Peyer's patch (tissue), 4 donors: ENCODE results near the gene PDSS2. TPM values are rescaled to one million over a fixed set of nuclear protein-coding genes. Genes with fewer than 3 reads are reported as not detected.
A peak's percentile ranks its signal among the peaks of the same experiment; 100 is the strongest.

Experiments used
- DNase-seq, 3 donors: peaks; one replicate each; pipeline ENCODE4 v3.0.0-alpha.2; 2017 to 2019
- H3K27ac ChIP-seq, 4 donors: fragments of 200-600 bp; sonication (generic); one replicate each; pipeline ENCODE4 v1.5.1; 2016 to 2019
- H3K27me3 ChIP-seq, 2 donors: fragments of 200-600 bp; sonication (generic); one replicate each; pipeline ENCODE4 v1.5.1; 2019
- H3K36me3 ChIP-seq, 3 donors: fragments of 200-600 bp; sonication (generic); one replicate each; pipeline ENCODE4 v1.5.1; 2016 to 2019
- H3K4me1 ChIP-seq, 4 donors: fragments of 200-600 bp; sonication (generic); one replicate each; pipeline ENCODE4 v1.5.1; 2016 to 2019
- H3K4me3 ChIP-seq, 4 donors: fragments of 200-600 bp; sonication (generic); 1 replicate in 3 of 4; 2 replicates in 1 of 4; pipeline ENCODE4 v1.5.1; 2016 to 2019; ENCODE audit warnings: mild to moderate bottlenecking in 1 of 4
- H3K9me3 ChIP-seq, 4 donors: fragments of 200-600 bp; sonication (generic); one replicate each; pipeline ENCODE4 v1.5.1; 2016 to 2019; ENCODE audit warnings: mild to moderate bottlenecking in 1 of 4
- CTCF ChIP-seq, 6 experiments: fragments of 450-650 bp in 4 of 6; fragments of 200-600 bp in 2 of 6; sonication (generic) in 1 of 6; IDR thresholded peaks; one replicate each; pipeline ENCODE4 v1.5.1; 2017 to 2019; ENCODE audit warnings: antibody characterized with exemption in 6 of 6, mild to moderate bottlenecking in 3 of 6, moderate library complexity in 1 of 6
- POLR2A ChIP-seq, 2 donors: fragments of 450-650 bp; IDR thresholded peaks; one replicate each; pipeline ENCODE4 v1.5.1; 2017; ENCODE audit warnings: antibody characterized with exemption in 2 of 2, mild to moderate bottlenecking in 2 of 2, moderate library complexity in 2 of 2
- total RNA-seq, 4 donors: library from RNA; depleted of rRNA; stranded (reverse); fragments of >200 nt; gene quantifications; one replicate each; pipeline ENCODE4 v1.1.0, GENCODE V29; 2016

PDSS2 gene
- total RNA-seq, 4 donors from 2014 or later: 9.5 to 16.5 (median 15.4) TPM

GRCh38 chr6:107124934-107125348 lies 334.4 kb downstream of the PDSS2 start:
- no peaks in the 10 kb centered on the region for H3K4me1 ChIP-seq
- H3K27ac ChIP-seq: no peak overlapping the region
- H3K27me3 ChIP-seq: no peaks in the 10 kb centered on the region
- TF ChIP-seq CTCF (IDR thresholded peaks at IDR 0.05): peak in 1 of 6 experiments; percentile 7
- TF ChIP-seq POLR2A (IDR thresholded peaks at IDR 0.05): no peak
- no peaks in the 10 kb centered on the region for H3K9me3 ChIP-seq
- DNase-seq: no peak
- no peaks in the 10 kb centered on the region for H3K36me3 ChIP-seq
- no peak overlapping the region for H3K4me3 ChIP-seq

- TF ChIP-seq CTCF (IDR thresholded peaks at IDR 0.05) (no peak), POLR2A (IDR thresholded peaks at IDR 0.05) (no peak)
- H3K27ac ChIP-seq: no peak overlapping the region
- DNase-seq: no peak
- H3K36me3 ChIP-seq: no peaks in the 10 kb centered on the region
- H3K4me3 ChIP-seq: no peak overlapping the region
- H3K27me3 ChIP-seq: no peaks in the 10 kb centered on the region
- no peaks in the 10 kb centered on the region for H3K4me1 ChIP-seq
- H3K9me3 ChIP-seq: no peaks in the 10 kb centered on the region
Measured at GRCh38 chr6:107123501-107123900, 335.9 kb downstream of the PDSS2 start.

GRCh38 chr6:107122748-107123147 lies 336.6 kb downstream of the PDSS2 start:
- TF ChIP-seq CTCF (IDR thresholded peaks at IDR 0.05) (no peak), POLR2A (IDR thresholded peaks at IDR 0.05) (no peak)
- H3K27me3 ChIP-seq: no peaks in the 10 kb centered on the region

GRCh38 chr6:107121964-107122495 lies 337.3 kb downstream of the PDSS2 start:
- no peaks in the 10 kb centered on the region for H3K4me1 ChIP-seq
- H3K27me3 ChIP-seq: no peaks in the 10 kb centered on the region
- H3K9me3 ChIP-seq: no peaks in the 10 kb centered on the region
- DNase-seq: no peak
- TF ChIP-seq CTCF (IDR thresholded peaks at IDR 0.05) (no peak), POLR2A (IDR thresholded peaks at IDR 0.05) (no peak)
- no peaks in the 10 kb centered on the region for H3K36me3 ChIP-seq
- H3K4me3 ChIP-seq: no peak overlapping the region
- H3K27ac ChIP-seq: no peak overlapping the region

More at GRCh38 chr6:107122748-107123147, 336.6 kb downstream of the PDSS2 start:
- Histone ChIP-seq H3K4me3 (no peak overlapping the region), H3K36me3 (no peaks in the 10 kb centered on the region), H3K9me3 (no peaks in the 10 kb centered on the region), H3K4me1 (no peaks in the 10 kb centered on the region), H3K27ac (no peak overlapping the region)
- no peak for DNase-seq

- Histone ChIP-seq H3K36me3 (no peaks in the 10 kb centered on the region), H3K4me3 (no peak overlapping the region), H3K9me3 (no peaks in the 10 kb centered on the region), H3K27me3 (no peaks in the 10 kb centered on the region), H3K27ac (no peak overlapping the region), H3K4me1 (peaks cover 0 to 5% (median 0%) of the 10 kb centered on the region in 4 donors)
- DNase-seq: no peak
- no peak for TF ChIP-seq POLR2A (IDR thresholded peaks at IDR 0.05)
- TF ChIP-seq CTCF (IDR thresholded peaks at IDR 0.05): no peak
Measured at GRCh38 chr6:107121266-107121665, 338.1 kb downstream of the PDSS2 start.

- peak in 1 of 3 donors; percentile 7 for DNase-seq
- no peak overlapping the region for H3K27ac ChIP-seq
- H3K27me3 ChIP-seq: no peaks in the 10 kb centered on the region
- no peaks in the 10 kb centered on the region for H3K36me3 ChIP-seq
- H3K4me1 ChIP-seq: peaks cover 0 to 5% (median 0%) of the 10 kb centered on the region in 4 donors
- TF ChIP-seq POLR2A (IDR thresholded peaks at IDR 0.05): no peak
- no peak for TF ChIP-seq CTCF (IDR thresholded peaks at IDR 0.05)
- H3K9me3 ChIP-seq: no peaks in the 10 kb centered on the region
- H3K4me3 ChIP-seq: no peak overlapping the region
Measured at GRCh38 chr6:107120404-107120803, 339.0 kb downstream of the PDSS2 start.
